Activated CD8-positive, alpha-beta memory T cell treated with anti-CD3 and anti-CD28 coated beads, Interleukin-2, amount 50 U/mL, for 48 hours (primary cell): ENCODE data around the gene MYBPH.

ENCODE experiments used
- DNase-seq: peaks from one replicate; pipeline ENCODE4 v3.0.0-alpha.2; 2020

MYBPH gene

GRCh38 chr1:203165101-203165799 lies 10.4 kb downstream of the MYBPH start:
- no peak for DNase-seq

DNA sequence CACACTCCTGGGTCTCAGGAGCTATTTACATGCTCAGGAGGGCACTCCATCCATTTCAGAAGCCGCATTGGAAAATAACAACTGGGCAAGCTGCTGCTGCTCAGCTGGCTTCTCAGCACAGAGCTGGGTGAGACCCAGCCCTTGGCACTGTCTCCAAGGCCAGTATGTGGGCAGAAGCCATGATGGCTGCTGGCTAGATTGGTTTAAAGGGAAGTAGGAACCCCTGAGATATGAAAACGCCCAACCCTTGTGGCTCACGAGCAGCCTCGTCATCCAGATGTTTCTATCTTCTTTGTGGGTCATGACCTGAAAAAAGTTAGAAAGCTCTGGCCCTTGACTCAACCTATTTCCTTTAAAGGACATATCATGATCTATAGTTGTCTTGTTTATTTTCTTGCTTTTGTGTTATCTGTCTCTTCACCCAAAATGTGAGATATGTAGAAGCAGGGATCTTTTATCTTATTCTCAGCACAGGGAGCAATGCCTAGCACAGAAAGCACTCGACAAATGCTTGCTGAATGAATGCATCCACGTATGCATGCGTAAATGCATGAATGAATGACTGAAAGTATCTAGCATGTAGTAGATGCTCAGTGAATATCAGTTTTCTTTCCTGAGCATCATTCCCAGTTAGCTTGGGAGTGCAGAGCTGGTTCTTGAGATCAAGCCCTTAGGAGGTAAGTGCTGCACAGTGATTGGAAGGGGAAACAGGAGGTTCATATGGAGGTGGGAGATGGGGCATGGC lies 11.6 kb downstream of the MYBPH start:
- no peak for DNase-seq

DNA sequence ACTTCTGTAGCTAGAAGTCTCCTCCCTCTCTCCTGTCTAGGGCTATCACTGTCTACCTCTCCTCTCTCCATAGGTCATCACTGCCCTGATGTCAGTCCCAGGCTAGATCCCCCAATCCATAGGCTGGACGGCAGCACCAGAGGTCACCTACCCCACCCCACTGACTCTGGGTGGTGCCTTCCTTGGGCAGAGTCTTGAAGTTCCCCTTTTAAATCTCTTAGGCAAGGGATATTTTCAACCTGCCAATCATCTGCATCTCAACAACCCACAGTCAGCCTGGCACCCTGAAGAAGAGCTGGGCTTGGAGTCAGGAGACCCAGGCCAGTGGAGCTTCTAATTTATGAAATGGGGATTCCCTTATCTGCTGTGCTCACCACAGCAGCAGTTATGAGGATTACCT lies 13.2 kb downstream of the MYBPH start:
- no peak for DNase-seq

- no peak for DNase-seq
Observed at GRCh38 chr1:203161703-203162102, 13.9 kb downstream of the MYBPH start.

DNA sequence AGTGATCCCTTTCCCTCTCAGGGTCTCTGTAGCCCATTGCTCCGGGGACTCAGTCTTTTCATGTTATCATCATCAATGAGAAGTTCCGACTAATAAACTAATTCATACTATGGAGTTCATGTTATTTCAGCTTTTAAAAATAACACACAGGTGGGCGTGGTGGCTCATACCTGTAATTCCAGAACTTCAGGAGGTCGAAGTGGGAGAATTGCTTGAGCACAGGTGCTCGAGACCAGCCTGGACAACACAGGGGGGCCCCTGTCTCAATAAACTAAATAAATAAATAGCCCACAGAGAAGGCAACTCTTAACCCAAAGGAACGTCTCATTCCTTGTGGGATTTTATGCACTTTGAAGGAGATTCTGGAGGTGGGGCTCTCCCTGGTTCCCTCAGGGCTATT lies 14.5 kb downstream of the MYBPH start:
- no peak for DNase-seq

DNA sequence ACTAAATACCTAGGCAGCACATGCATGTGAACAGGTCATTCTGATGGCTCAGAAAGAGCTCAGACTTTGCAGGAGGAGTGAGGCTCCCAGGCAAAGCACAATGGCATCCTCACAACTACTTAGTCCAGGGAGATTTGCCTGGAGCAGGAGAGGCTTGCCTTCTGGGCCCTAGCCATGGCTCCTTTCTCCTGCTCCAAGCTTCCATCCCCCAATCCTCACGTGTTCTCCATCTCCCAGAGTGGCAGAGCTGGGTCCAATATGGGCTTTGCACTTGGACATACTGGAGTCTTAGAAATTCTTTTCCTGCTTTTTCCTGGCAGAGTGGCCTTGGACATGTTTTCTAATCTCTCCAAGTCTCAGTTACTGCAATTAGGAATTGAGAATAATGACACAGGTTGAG lies 15.8 kb downstream of the MYBPH start:
- no peak for DNase-seq

DNA sequence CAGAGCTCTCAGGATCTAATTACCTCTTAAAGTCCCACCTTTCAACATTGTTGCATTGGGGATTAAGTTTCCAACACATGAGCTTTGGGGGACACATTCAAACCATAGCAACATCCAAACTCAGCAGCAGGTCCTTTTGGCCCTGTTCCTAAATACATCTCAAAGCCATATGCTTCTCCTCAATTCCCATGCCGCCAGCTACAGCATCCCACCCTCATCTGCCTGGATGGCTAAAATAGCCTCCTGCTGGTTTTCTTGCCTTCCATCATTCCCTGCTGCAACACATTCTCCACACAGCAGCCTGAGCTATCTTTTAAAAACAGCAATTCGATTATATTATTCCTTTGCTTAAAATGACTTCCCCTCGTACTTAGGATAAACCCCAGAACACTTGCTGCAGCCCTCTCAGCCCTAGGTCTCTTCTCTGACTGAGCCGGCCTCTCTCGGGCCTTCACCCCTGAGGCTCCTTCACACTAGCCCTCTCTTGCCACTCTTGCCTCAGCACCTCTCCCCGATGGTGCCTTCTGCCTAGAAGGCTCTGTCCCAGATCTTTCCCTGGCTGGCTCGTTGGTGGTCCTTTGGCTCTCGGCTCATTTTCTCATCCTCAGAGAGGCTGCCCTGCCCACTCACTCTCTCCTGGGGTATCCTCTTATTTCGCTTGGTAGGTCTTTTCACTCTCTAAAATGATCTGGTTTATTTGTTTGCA lies 16.5 kb downstream of the MYBPH start:
- DNase-seq: no peak

GRCh38 chr1:203158423-203158822 lies 17.2 kb downstream of the MYBPH start:
- DNase-seq: no peak

GRCh38 chr1:203156280-203156679 lies 19.3 kb downstream of the MYBPH start:
- no peak for DNase-seq

DNA sequence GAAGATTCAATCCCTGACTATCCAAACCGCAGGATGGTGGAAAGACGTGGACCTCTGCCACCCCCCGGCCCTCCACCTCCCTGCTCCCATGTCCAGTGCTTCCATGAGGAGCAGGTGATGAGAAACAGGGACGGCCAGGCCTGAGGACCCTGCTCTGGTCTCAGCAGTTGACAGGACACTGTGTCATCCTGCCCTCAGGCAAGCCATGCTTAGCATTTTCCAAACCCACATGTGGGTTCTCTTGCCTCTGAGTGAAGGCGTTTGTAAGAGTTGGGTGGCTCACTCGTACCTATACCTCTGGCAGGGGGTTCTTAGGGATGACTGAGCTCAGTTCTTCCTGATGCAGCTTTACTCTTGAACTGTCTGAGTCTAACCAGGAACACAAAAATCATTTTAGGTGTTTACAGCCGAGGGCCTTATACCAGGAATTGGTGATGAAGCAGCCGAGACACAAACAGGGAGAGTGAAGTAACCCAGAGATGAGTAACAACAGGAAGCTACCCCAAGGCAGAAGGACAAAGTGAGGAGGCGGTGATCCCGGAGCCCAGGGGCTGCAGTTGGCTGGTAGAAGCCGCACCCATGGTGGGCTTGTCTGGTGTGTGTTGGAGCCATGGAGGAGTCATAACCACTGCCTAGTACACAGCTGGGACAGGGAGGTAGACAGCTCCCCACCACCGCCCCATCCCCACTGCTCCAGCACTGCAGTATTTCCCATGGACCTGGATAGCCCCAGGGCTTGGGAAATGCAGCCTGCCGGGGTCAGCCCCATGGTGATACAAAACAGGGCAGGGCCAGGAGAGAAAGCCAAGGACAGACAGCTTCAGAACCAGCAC lies 21.4 kb downstream of the MYBPH start:
- no peak for DNase-seq

DNA sequence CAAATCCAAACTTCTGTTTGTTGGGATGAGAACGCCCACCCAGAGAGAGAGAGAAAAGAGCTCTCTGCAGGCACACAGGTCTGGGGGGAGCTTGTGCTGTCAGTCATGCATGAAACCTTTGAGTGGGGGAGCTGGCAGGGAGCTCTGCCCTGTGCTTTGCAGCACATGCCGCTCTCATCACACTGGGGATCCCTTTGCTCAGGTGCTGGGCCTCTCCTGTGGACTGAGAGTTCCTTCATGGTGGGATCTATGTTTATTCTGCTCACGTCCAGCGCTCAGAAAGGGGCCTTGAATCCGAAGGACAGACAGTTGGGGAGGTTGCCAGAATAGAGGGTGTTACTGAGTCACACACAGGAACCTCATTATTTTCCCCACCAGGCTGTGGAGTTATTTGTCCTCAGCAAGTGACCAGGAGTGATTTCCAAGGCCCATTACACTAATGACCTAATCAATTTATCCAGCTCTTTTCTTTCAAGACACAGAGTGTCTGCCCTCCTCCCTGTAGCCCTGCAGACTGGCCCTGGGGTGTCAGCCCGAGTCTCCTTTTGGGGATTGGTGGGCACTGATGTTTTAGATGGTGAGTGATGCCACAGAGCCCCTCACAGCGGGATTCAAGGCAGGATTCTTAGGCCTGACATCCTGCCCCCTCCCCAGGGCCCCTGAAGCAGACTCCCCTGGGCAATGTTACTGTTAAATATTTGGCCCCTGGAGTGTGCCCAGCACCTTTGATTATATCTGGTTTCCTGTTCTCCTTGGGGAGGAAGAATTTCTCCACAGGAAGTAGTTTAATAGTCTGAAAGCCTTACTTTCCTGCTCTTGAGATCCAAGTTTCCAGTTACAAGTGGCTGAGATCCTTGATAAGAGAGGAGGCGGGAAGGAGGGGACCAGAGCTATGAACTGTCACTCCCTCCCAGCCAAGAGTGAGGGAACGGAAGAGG lies 22.3 kb downstream of the MYBPH start:
- no peak for DNase-seq

DNA sequence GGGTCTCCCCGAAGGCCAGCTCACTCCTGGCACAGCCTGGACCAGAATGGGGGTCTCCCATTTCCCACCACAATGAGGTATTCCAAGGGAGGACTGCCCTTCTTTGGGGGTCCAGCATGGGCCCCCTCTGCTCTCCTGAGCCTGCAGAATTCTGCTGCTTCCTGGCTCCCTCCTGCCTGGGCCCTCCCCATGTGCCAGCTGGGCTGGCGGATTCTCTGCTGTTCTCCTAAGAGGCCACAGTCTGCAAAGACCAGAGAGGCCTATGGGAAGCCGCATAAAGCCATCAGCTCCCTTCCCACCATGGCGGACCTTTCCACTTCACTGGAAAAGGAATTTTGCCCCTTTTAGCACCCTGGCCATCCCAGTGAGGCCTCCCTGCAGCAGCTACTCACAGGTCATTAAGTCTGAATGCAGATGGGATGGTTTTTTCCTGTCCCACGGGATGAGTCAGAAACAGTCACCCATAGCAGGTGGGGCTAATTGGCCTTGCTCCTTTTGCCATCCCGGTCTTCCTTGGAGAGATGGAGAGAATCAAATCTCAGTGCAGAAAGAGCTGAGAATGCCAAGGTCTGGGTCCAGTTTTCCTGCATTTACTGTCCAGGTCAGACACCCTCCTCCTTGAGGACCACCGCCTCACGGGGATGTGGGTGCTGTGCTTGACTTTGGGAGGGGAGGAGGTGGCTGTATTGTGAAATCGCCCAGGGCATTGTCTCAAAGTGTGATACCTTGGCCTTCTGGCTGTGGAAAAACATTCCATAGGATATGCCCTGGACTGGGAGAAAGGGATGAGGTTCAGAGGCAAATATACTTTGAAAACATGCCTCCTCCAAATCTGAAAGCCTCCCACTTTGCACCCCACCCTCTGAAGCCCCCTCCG lies 23.2 kb downstream of the MYBPH start:
- DNase-seq: no peak

DNA sequence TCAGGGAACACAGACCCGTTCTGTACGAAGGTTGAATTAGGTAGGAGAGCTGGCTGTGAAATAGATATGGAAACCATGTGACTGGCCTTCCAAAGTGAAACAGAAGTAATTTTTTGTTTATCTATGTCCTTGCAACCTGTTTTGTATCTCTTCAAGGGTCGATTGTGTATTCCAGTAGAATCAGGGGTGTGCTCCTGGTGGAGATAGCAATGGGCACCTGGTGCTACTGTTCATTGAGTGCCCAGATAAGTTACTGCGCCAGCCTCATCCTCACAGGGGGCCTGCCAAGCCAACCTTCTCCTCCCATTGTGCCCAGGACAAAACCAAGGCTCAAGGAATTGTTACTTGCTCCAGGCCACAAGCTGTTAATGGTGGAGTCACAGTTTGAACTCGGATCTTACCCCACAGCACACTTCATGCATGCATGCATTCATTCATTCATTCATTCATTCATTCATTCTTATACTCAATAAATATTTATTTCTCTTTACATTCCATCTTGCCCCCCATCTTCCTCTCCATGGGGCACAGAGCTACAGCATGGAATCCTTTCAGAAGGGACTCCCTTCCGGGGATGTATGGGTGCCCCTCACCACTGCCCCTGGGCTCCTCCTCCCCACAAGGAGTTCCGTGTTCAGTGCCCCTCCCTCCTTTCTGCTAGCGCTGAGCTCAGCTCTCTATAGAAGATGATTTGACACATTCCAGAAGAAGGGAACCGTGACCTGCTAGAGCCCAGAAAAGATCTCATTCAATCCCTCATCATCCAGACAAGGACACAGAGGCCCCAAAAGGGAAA lies 24.1 kb downstream of the MYBPH start:
- no peak for DNase-seq

- no peak for DNase-seq
Observed at GRCh38 chr1:203150511-203151297, 24.9 kb downstream of the MYBPH start.

DNA sequence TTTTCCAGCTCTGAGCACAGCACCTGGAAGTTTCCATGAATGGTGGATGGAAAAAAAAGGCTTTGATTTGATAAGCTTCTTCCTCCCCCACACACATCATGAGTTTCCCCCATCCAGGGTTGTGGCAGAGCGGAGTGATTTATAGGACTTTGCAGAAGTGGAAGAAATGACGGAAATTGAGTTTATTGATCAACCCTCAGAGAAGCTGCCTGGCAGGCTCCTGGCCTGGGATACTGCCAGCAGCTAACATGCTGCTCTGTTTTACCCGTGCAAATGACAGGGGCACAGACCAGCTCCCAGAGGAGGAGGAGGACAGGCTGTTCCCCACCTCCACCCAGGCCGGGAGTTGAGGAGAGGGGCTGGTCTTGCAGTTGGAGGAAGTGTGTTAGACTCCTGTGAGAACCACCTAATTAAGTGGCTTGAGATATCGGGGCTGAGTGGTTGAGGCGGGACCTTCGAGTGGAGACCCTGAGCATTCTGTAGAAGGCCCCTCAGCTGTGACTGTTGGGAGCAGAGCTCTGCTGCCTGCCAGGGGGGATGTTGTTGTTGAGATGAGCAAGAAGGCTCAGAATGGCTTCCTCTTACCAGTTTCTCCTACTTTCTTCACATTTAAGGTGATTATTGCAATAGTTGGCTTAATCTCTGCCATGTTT lies 26.3 kb downstream of the MYBPH start:
- no peak for DNase-seq

- DNase-seq: no peak
Observed at GRCh38 chr1:203148579-203148978, 27.0 kb downstream of the MYBPH start.

DNA sequence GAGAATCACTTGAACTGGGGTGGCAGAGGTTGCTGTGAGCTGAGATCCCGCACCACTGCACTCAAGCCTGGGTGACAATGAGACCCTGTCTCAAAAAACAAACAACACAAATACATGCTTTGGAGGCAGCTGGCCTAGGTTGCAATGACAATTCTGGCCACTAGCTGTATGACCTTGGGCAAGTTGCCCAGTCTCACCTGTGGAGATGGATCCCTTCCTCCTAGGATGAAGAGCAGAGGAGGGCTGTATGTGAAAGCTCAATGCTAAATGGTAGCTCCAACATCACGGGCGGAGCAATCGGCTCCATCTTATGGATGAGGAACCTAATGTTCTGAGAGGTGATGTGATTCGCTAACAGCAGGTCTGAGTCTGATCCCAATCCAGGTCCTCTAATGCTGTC lies 27.5 kb downstream of the MYBPH start:
- no peak for DNase-seq

- DNase-seq: no peak
Observed at GRCh38 chr1:203147376-203147775, 28.2 kb downstream of the MYBPH start.

- DNase-seq: no peak
Observed at GRCh38 chr1:203146537-203146936, 29.1 kb downstream of the MYBPH start.
